SU-DHL-6 (cell line): ENCODE measurements around the gene RNASE13.

Experiments
- H2AFZ ChIP-seq: fragments of 200-600 bp; sonication (generic); 2 replicates; pipeline ENCODE4 v1.6.1; 2014; ENCODE audit warnings: low read depth, mild to moderate bottlenecking, moderate library complexity, mixed read lengths, antibody characterized with exemption, low read length; ENCODE audit not compliant: severe bottlenecking
- H3F3A ChIP-seq: fragments of 200-600 bp; shearing (Covaris generic); 2 replicates; pipeline ENCODE4 v1.6.0; 2016; ENCODE audit warnings: antibody characterized with exemption, mild to moderate bottlenecking; ENCODE audit not compliant: insufficient read depth
- H3K27ac ChIP-seq: fragments of 200-600 bp; sonication (generic); 2 replicates; pipeline ENCODE4 v1.5.1; 2016; ENCODE audit warnings: low read depth, mild to moderate bottlenecking, low read length, moderate library complexity, mixed read lengths
- H3K27me3 ChIP-seq: fragments of 200-600 bp; sonication (generic), shearing (Covaris generic); 2 replicates; pipeline ENCODE4 v1.6.0; 2014; ENCODE audit warnings: mild to moderate bottlenecking, low read length
- H3K36me3 ChIP-seq: fragments of 200-600 bp; sonication (generic); 2 replicates; pipeline ENCODE4 v1.6.1; 2014; ENCODE audit warnings: mild to moderate bottlenecking, low read length, mixed read lengths
- H3K4me2 ChIP-seq: fragments of 300-600, 200-600 bp; shearing (Covaris generic), sonication (generic); 2 replicates; pipeline ENCODE4 v1.6.0; 2014; ENCODE audit warnings: low read length, low read depth, mild to moderate bottlenecking; ENCODE audit not compliant: poor library complexity, severe bottlenecking
- H3K4me3 ChIP-seq: fragments of 200-600 bp; sonication (generic); 2 replicates; pipeline ENCODE4 v1.5.1; 2014; ENCODE audit warnings: antibody characterized with exemption, low read length, mild to moderate bottlenecking, mixed read lengths; ENCODE audit not compliant: insufficient read depth, poor library complexity, severe bottlenecking
- H3K79me2 ChIP-seq: fragments of 200-600 bp; sonication (generic); 2 replicates; pipeline ENCODE4 v1.6.1; 2014; ENCODE audit warnings: mild to moderate bottlenecking, low read length, moderate library complexity; ENCODE audit not compliant: insufficient read depth
- H3K9ac ChIP-seq: fragments of 200-600 bp; sonication (generic); 2 replicates; pipeline ENCODE4 v1.7.0; 2014; ENCODE audit warnings: mild to moderate bottlenecking, low read length
- H3K9me2 ChIP-seq: fragments of 200-600 bp; sonication (generic); replicated peaks from 2 replicates; pipeline ENCODE4 v1.6.1; 2014; ENCODE audit warnings: low read length; ENCODE audit not compliant: insufficient read depth
- H3K9me3 ChIP-seq: fragments of 200-600 bp; sonication (generic); 2 replicates; pipeline ENCODE4 v1.6.1; 2014; ENCODE audit warnings: low read length, mixed read lengths; ENCODE audit not compliant: insufficient read depth
- H4K20me1 ChIP-seq: fragments of 200-600 bp; sonication (generic); 2 replicates; pipeline ENCODE4 v1.6.1; 2014; ENCODE audit warnings: low read depth, mild to moderate bottlenecking, antibody characterized with exemption, low read length, moderate library complexity, mixed read lengths
- CTCF ChIP-seq: fragments of 200-600 bp; sonication (generic); IDR thresholded peaks from one replicate; pipeline ENCODE4 v1.5.1; 2017; ENCODE audit warnings: antibody characterized with exemption, mild to moderate bottlenecking, low read length, moderate library complexity; ENCODE audit not compliant: insufficient read depth, poor library complexity, severe bottlenecking
- EZH2phosphoT487 ChIP-seq: fragments of 200-600 bp; sonication (generic), shearing (Covaris generic); conservative IDR thresholded peaks from 2 replicates; pipeline ENCODE4 v1.6.1; 2018; ENCODE audit warnings: mild to moderate bottlenecking, antibody characterized with exemption, low read length, moderate library complexity, mixed read lengths

Gene RNASE13

GRCh38 chr14:20997115-20997514 lies 37.5 kb downstream of the RNASE13 start:
- no peaks in the 10 kb centered on the region for H3F3A ChIP-seq
- no peak overlapping the region for H3K27ac ChIP-seq
- TF ChIP-seq EZH2phosphoT487 (no peak), CTCF (no peak)
- no peak overlapping the region for H3K4me3 ChIP-seq
- no peak overlapping the region for H3K4me2 ChIP-seq
- H3K9ac ChIP-seq: no peak overlapping the region
- no peaks in the 10 kb centered on the region for H3K9me2 ChIP-seq
- peaks cover 19% of the 10 kb centered on the region for H3K36me3 ChIP-seq
- peaks cover 2% of the 10 kb centered on the region; the same call in 1 of the 2 replicates for H3K79me2 ChIP-seq
- no peaks in the 10 kb centered on the region for H3K27me3 ChIP-seq
- H3K9me3 ChIP-seq: no peaks in the 10 kb centered on the region
- H4K20me1 ChIP-seq: no peaks in the 10 kb centered on the region
- no peak overlapping the region for H2AFZ ChIP-seq

GRCh38 chr14:20996521-20996920 lies 38.1 kb downstream of the RNASE13 start:
- Histone ChIP-seq H3K9me3 (no peaks in the 10 kb centered on the region), H2AFZ (no peak overlapping the region), H3F3A (no peaks in the 10 kb centered on the region), H3K4me2 (no peak overlapping the region), H3K79me2 (peaks cover 8% of the 10 kb centered on the region), H3K27ac (no peak overlapping the region), H3K36me3 (peaks cover 24% of the 10 kb centered on the region), H3K9me2 (no peaks in the 10 kb centered on the region), H3K9ac (no peak overlapping the region), H3K27me3 (no peaks in the 10 kb centered on the region), H4K20me1 (no peaks in the 10 kb centered on the region), H3K4me3 (no peak overlapping the region)
- TF ChIP-seq EZH2phosphoT487 (no peak), CTCF (no peak)

- Histone ChIP-seq H3K4me3 (peak within 1 kb of the TSS; percentile 74), H3K27ac (peak within 1 kb of the TSS; percentile 60), H2AFZ (peak within 1 kb of the TSS; percentile 91), H3F3A (peaks cover 4% of the 10 kb centered on the region; the same call in 1 of the 2 replicates), H3K9me3 (no peaks in the 10 kb centered on the region), H3K79me2 (peaks cover 24% of the 10 kb centered on the region), H3K36me3 (peaks cover 24% of the 10 kb centered on the region), H3K9me2 (no peaks in the 10 kb centered on the region), H3K4me2 (peak within 1 kb of the TSS; percentile 86), H4K20me1 (no peaks in the 10 kb centered on the region), H3K27me3 (no peaks in the 10 kb centered on the region), H3K9ac (peak within 1 kb of the TSS; percentile 87)
- TF ChIP-seq EZH2phosphoT487 (no peak), CTCF (peak; percentile 50)
These were observed 44.6 kb downstream of the RNASE13 start, which contains the start of gene METTL17 for GRCh38 chr14:20989787-20990600. TSS of gene METTL17 (plus strand) at chr14:20989980. CDS start at chr14:20990003, 23 bp downstream.
